Stimulated activated CD4-positive, alpha-beta T cell treated with anti-CD3 and anti-CD28 coated beads, Interleukin-2, amount 100 ng/mL, for 4 hours (primary cell): ENCODE data around the gene GLIPR1.
"Not testable (repeated sequence)": the region's sequence is repeated elsewhere in the genome, so short reads cannot be mapped to it uniquely, and the experiment has no call there.

Experiments used
- DNase-seq: peaks from one replicate; pipeline ENCODE4 v3.0.0-alpha.2; 2020; ENCODE audit warnings: low read depth

GLIPR1 gene

DNA sequence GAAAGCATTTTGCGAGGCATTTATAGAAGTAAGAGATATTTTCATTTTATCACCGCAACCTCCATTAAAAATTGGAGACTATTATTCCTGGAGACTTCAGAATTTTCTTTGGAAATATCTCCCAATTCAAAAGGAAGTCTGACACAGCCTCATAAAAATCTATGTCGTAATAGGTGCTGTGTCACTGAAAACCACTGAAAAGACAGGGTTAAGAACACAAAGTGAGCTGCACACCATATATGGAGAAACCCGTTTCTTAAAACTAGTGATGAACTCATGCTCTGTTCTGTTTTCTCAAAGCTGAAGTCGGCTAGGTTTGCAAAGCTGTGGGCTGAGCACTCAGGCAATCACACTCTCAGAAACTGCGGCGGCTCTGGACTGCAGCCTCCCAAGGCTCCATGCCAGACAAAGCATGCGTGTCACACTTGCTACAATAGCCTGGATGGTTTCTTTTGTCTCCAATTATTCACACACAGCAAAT, at the start of gene GLIPR1:
GLIPR1 (plus strand) TSS at position 287 of the 481 bp plus-strand sequence; CDS start at position 413, 126 bp downstream.
- peak; percentile 56 for DNase-seq

DNA sequence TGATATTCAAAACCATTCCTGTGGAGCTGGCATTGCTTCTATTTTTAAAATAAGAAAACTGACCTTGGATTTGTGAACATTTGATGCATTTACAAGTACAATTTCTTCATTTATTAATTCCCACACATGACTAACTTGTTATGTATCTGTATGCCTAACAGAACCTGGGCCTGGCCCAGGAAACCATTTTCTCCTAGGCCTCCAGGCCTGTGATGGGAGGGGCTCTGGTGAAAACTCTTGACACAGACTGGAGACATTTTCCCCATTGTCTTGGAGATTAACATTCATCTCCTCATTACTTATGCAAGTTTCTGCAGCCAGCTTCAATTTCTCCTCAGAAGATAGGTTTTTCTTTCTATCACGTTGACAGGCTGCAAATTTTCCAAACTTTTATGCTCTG, 47.6 kb upstream of the GLIPR1 start:
- DNase-seq = no peak

DNA sequence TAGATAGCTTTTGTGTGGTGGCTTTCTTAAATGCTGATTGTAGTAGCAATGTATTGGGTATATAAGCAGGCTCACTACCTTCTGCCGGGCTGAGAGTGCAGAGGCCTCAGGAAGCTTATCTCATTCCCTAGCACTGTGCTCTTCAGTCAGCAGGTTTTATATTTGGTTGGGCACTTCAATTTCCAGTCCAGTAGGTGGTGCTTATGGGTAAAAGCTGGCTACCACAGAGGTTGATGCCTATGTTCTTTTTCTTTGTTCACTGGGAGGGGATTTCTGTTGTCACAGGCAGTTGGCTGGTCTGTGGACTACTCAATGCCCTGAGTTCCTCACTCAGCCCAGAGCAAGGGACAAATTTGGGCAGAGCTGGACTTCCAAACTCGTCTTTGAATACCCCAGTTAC, 43.0 kb upstream of the GLIPR1 start:
- no peak for DNase-seq

DNA sequence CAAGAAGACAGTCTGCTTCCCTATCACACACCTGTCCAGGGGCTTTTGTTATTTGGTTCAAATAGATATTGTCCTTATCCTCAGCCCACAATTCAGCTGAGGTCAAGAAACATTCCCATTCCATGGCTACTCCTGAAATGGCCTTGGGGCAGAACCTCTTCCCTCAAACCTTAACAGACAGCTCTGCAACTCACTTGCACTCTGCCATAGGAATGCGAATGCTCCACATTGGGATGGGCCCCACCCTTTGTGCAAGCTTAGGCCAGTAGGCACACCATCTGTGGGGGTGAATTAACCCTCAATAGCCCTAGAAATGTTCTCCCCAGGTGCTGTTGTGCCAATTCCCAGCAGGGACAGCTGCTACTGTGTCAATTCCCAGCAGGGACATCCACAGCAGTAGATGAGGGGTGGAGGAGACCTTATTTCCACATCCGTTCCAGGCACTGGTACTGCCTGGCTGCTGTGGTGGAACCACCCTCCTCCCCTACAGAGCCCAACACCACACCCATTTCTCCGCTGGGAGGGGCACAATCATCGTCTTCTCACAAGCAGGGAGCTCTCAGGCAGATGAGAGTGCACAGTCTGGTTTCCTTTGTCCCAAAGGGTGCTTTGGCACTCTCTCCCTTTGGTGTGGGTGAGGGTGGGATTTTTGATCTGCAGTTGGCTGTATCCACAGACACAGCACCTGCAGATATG, 42.3 kb upstream of the GLIPR1 start:
- DNase-seq = no peak

GRCh38 chr12:75439048-75439447, 41.5 kb upstream of the GLIPR1 start:
- DNase-seq = no peak

GRCh38 chr12:75439930-75440329, 40.6 kb upstream of the GLIPR1 start:
- no peak for DNase-seq

DNA sequence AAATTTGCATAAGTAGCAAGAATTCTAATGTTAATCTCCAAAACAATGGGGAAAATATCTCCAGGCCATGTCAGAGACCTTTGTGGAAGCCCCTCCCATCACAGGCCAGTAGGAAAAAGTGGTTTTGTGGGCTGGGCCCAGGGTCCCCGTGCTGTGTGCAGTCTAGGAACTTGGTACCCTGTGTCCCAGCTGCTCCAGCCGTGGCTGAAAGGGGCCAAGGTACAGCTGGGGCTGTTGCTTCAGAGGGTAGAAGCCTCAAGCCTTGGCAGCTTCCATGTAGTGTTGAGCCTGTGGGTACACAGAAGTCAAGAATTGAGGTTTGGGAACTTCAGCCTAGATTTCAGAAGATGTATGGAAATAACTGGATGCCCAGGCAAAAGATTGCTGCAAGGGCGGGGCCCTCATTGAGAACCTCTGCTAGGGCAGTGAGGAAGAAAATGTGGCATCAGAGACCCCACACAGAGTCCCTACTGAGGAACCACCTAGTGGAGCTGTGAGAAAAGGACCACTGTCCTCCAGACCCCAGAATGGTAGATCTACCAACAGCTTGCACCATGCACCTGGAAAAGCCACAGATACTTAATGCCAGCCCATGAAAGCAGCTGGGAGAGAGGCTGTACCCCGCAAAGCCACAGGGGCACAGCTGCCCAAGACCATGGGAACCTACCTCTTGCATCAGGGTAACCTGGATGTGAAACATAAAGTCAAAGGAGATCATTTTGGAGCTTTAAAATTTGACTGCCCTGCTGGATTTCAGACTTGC, 38.7 kb upstream of the GLIPR1 start:
- DNase-seq = not testable (repeated sequence)

- not testable (repeated sequence) for DNase-seq
Measured at GRCh38 chr12:75442454-75442853, 38.1 kb upstream of the GLIPR1 start.

GRCh38 chr12:75443709-75444108, 36.8 kb upstream of the GLIPR1 start:
- no peak for DNase-seq

DNA sequence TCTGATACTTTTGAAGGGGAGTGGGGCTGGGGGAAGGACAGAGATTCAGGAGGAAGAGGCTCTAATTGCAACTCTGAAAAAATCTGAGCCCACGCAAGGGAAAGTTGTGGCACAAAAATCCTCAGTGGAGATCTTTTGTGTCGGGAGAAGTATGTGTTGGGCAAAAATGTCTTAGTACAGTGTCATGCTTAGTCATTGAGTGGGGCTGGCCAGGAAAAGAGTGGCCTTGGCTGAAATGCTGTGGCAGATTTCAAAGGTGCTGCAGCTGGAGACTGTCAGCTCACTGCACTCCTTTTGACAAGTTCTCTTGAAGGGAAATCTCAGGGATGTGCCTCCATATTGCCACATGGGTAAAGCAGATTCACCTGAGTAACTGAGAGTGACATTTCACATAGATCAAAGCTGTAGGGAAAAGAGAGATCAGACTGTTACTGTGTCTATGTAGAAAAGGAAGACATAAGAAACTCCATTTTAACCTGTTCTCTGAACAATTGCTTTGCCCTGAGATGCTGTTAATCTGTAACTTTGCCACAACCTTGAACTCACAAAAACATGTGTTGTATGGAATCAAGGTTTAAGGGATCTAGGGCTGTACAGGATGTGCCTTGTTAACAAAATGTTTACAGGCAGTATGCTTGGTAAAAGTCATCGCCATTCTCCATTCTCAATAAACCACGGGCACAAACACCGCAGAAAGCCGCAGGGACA, 36.0 kb upstream of the GLIPR1 start:
- DNase-seq = no peak

- DNase-seq = not testable (repeated sequence)
Measured at GRCh38 chr12:75445137-75445507, 35.4 kb upstream of the GLIPR1 start.

DNA sequence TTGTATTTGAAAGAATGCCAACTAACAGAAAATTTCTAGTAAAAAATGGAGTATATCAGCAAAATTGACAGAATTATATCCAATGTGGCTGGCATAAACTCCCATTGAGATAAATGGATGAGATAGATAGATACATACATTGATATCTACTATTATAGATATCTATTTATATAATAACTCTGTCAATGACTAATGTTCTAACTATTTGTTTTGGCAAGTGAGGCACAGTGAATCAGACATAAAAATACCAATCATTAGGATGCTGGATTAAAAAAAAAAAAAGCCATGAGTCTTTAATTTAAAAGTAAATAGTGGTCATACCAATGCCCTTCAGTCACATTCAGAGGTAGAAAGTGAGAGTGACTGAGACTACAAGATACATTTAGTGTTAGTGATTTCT, 33.7 kb upstream of the GLIPR1 start:
- no peak for DNase-seq

- no peak for DNase-seq
Measured at GRCh38 chr12:75447691-75448393, 32.7 kb upstream of the GLIPR1 start.

DNA sequence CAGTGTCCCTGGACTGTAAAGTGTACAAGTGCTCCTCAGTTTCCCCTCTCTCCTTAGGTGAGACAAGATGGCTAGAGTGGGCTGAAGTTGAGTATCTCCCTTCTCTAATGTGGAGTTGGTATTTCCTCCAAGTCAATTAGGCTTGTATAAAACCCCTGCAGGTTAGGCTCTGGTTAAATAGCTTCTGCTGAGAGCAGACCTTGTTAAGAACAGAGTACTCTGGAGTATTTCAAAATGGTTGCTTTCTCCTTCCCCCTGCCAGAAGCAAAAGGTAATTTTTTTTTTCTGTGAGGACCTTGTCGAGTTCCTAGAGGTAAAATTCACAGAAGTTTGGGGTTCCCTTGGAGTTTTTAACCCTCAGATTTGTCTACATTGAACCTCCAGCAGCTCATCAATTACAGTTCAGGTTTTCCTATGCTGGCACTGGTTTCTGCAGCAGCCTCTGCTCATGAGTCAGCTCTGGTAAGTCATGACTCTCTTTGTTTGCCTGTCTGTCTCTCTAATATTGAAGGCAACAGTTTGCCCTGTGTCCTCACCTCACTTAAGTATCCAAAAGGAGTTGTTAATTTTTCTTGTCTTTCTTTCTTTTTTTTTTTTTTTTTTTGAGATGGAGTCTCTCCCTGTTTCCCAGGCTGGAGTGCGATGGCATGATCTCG, 27.8 kb upstream of the GLIPR1 start:
- no peak for DNase-seq

GRCh38 chr12:75455839-75456238, 24.7 kb upstream of the GLIPR1 start:
- DNase-seq = no peak

DNA sequence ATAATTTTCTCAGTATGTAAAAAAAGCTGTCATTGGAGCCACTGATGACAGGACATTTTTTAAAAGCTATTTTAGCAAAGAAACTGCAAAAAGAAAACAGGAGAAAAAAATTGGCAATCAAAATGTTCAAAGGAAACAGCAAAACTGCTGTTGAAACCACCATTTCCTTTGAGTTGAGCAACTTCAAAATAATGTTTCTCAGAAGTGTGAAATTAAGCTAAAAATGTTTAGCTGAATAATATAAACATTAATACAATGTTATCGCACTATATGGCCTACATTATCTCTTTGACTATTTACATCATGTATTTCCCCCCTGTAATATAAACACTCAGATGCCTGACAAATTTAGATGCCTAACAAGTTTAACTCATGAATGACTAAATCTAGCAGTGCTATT, 23.4 kb upstream of the GLIPR1 start:
- DNase-seq = no peak

DNA sequence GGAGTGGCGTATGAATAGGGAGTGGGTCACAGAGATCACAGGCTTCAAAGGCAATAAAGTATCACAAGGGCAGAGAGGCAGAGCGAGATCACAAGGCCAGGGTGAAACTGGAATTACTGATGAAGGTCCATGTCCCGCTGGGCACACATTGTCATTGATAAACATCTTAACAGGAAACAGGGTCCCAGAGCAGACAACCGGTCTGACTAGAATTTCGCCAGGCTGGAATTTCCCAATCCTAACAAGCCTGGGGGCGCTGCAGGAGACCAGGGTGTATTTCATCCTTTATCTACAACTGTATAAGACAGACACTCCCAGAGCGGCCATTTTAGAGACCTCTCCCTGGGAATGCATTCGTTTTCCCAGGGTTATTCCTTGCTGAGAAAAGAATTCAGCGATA, 22.7 kb upstream of the GLIPR1 start:
- not testable (repeated sequence) for DNase-seq

DNA sequence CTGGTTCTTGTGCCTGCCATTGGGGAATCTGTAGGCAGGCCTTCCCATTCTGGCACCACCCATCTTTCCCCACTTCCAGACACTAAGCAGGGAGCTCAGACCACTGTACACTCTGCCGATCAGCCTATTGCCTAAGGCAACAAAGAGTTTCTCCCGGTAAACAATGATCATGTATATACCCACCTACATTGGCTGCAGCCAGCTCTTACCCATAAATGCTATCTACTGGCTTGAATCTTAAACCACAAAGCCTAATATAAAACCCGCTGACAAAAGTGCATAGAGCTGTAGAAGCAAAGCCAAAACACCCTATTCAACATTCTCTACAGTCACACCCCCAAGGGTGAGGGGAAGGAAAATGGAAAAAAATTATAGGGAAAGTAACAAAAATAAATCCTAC, 20.8 kb upstream of the GLIPR1 start:
- no peak for DNase-seq

GRCh38 chr12:75460204-75460603, 20.4 kb upstream of the GLIPR1 start:
- no peak for DNase-seq

DNA sequence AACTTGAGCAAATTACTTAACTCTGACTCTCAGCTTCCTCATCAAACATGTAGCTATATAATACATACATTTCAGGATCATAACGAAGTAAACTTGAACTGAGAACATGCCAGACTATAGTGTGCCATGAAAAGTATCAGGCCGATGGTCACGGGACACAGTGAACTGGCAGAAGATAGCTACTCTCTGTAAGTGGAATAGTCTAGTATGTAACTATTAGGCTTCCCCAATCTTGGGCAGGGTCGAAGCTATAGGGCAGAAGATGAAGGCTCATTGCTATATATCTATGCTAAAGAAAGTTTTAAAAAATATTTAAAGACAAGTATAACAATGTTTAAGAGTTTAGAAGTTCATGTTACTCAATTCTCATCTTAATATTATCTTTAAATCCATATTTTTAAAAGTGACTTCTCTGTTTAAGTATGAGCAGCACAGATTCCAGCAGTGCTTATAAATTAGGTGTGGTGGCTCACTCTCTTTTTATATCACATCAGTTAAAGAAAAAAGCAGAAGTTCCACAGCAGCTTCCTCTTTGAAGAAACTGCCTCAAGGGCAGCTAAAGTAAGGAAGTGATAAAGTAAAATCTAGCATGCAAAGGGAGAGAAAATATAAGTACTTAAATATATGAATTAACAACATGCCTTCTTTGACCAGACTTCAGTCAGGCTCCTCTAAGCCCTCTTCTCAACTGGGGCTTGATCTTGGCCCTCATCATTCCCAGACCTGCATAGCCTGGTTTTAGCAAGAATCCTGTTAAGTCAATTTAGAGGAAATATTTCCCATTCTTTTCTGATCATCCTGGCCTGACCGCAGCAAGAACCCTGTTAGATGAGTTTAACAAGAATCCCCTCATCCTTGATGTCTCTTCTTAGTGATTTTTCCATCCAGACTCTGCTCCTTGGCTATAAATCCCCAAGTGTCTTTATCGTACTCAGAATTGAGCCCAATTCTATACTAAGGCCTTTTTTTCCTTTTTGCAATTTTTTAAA, 8.4 kb upstream of the GLIPR1 start:
- no peak for DNase-seq
